ENCODE results near the gene GMPS. TPM values are rescaled to one million over a fixed set of nuclear protein-coding genes. Genes with fewer than 3 reads are reported as not detected.

Gene GMPS
- polyA plus RNA-seq, 1 of the 3 experiments (the other 2 are of a cell fraction): 13.4 TPM

GRCh38 chr3:155843569-155843968, 26.9 kb upstream of the GMPS start:
- no peaks in the 10 kb centered on the region for H3K9me3 ChIP-seq
- TF ChIP-seq NRF1 (IDR thresholded peaks at IDR 0.05; ENCODE audit: low read depth, low read length): no peak
- no peak for TF ChIP-seq CTCF (IDR thresholded peaks at IDR 0.05)
- no peak for TF ChIP-seq TEAD4 (IDR thresholded peaks at IDR 0.05; ENCODE audit: borderline replicate concordance, insufficient read depth)
- no peak for TF ChIP-seq USF2 (IDR thresholded peaks at IDR 0.05; ENCODE audit: borderline replicate concordance, low read depth, low read length)
- H4K20me1 ChIP-seq (ENCODE audit: insufficient read depth): 0 out of 2 replicates have a peak, but pooled peaks cover 22% of the 10 kb centered on the region
- ChIA-PET CTCF (interaction anchor here (1.0 kb wide), 1 partner anchor 38 kb away, joined by 4 read pairs; the partner anchor contains the start of gene C3orf33), POLR2A (no interaction called here)
- no peak overlapping the region for H3K27ac ChIP-seq (ENCODE audit: low read depth in 2 of 2, low read length in 1 of 2)
- H3K9ac ChIP-seq: no peak overlapping the region
- H3F3A ChIP-seq (replicated peaks; ENCODE audit: insufficient read depth): peaks cover 11% of the 10 kb centered on the region
- no peak overlapping the region for H3K4me2 ChIP-seq
- no peaks in the 10 kb centered on the region for H3K9me2 ChIP-seq
- no peaks in the 10 kb centered on the region for H3K4me1 ChIP-seq (ENCODE audit: control insufficient read depth in 1 of 2, insufficient read depth in 2 of 2, low read depth in 1 of 2, low read length in 1 of 2)
- H3K4me3 ChIP-seq (ENCODE audit: low read depth in 2 of 2, low read length in 1 of 2): no peak overlapping the region
- no peaks in the 10 kb centered on the region for H3K27me3 ChIP-seq (ENCODE audit: insufficient read depth)
- peaks cover 66% of the 10 kb centered on the region for H3K79me2 ChIP-seq (ENCODE audit: insufficient read depth)
- DNase-seq: no peak
- 50% methylated on average over 1 of the region's 1 CpG for WGBS (ENCODE audit: low lambda C conversion rate)
- peaks cover 0 to 26% of the 10 kb centered on the region in 2 experiments for H3K36me3 ChIP-seq (replicated peaks in 1 of 2; ENCODE audit: control insufficient read depth in 1 of 2, insufficient read depth in 2 of 2, low read length in 1 of 2)
- H2AFZ ChIP-seq (ENCODE audit: low read depth): no peak overlapping the region

GRCh38 chr3:155846119-155846518, 24.3 kb upstream of the GMPS start:
- TF ChIP-seq RFX5 (IDR thresholded peaks at IDR 0.05; ENCODE audit: low read length): no peak
- no peak for TF ChIP-seq TEAD4 (IDR thresholded peaks at IDR 0.05; ENCODE audit: borderline replicate concordance, insufficient read depth)
- no peak for TF ChIP-seq RAD21 (IDR thresholded peaks at IDR 0.05; ENCODE audit: low read length)
- TF ChIP-seq REST (IDR thresholded peaks at IDR 0.05; ENCODE audit: low read depth, low read length): no peak
- TF ChIP-seq EZH2phosphoT487 (IDR thresholded peaks at IDR 0.05; ENCODE audit: borderline replicate concordance, low read depth): no peak
- TF ChIP-seq CTCF (IDR thresholded peaks at IDR 0.05): no peak
- CTCF ChIA-PET: interaction anchor here (0.5 to 1.1 kb wide), 3 partner anchors 24 to 1558 kb away, joined by 3 to 4 read pairs (median 3); partner anchors contain the start of gene C3orf33
- Histone ChIP-seq H3K27me3 (ENCODE audit: insufficient read depth) (no peaks in the 10 kb centered on the region), H3K9me3 (no peaks in the 10 kb centered on the region), H3F3A (replicated peaks; ENCODE audit: insufficient read depth) (peaks cover 11% of the 10 kb centered on the region), H2AFZ (ENCODE audit: low read depth) (no peak overlapping the region), H3K4me3 (ENCODE audit: low read depth in 2 of 2, low read length in 1 of 2) (no peak overlapping the region), H3K9ac (no peak overlapping the region), H3K9me2 (no peaks in the 10 kb centered on the region), H3K79me2 (ENCODE audit: insufficient read depth) (peaks cover 81% of the 10 kb centered on the region), H3K36me3 (replicated peaks in 1 of 2; ENCODE audit: control insufficient read depth in 1 of 2, insufficient read depth in 2 of 2, low read length in 1 of 2) (peaks cover 0 to 22% of the 10 kb centered on the region in 2 experiments), H3K27ac (ENCODE audit: low read depth in 2 of 2, low read length in 1 of 2) (no peak overlapping the region), H3K4me1 (ENCODE audit: control insufficient read depth in 1 of 2, insufficient read depth in 2 of 2, low read depth in 1 of 2, low read length in 1 of 2) (peaks cover 0 to under 1% of the 10 kb centered on the region in 2 experiments; a peak in 1 of 4 replicates), H3K4me2 (no peak overlapping the region), H4K20me1 (ENCODE audit: insufficient read depth) (peaks cover 23% of the 10 kb centered on the region; the same call in 1 of the 2 replicates)
- 97% methylated on average over 3 of the region's 3 CpGs for WGBS (ENCODE audit: low lambda C conversion rate)
- DNase-seq: no peak
- POLR2A ChIA-PET: no interaction called here

Measured in SK-N-SH (cell line).